ENCODE measurements around the gene CDK13.

Gene CDK13

GRCh38 chr7:40014376-40014775, 64.3 kb downstream of the CDK13 start:
- no peak overlapping the region for H3K4me3 ChIP-seq (ENCODE audit: low read length)
- no peak for TF ChIP-seq ZNF274 (IDR thresholded peaks at IDR 0.05; ENCODE audit: low read depth, low read length)

DNA sequence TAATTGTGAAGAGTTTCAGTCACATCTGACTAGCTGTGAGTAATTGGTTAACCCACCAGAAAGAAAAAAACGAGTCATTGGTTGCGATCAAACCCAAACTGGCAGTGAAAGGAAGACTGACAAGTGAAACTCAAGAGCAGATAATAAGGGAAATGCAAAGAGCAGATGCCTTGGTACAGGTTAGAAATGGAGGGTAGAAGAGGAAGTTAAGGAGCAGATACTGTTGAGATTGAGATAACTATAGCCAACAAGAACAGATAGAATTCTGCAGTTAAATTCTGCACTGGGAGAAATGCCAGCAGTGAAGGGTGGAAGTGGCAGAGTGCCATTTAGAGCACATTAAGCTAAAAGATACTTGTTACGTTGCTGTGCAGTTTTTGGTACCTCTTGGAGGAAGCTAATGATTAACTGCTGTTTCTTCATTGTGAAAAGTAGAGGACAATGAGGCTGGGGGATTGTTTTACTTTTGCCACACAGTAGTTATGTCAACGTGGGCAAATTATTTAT, 65.8 kb downstream of the CDK13 start:
- peak overlapping the region; percentile 43 for H3K4me3 ChIP-seq (ENCODE audit: low read length)
- TF ChIP-seq ZNF274 (IDR thresholded peaks at IDR 0.05; ENCODE audit: low read depth, low read length): no peak

- no peak overlapping the region for H3K4me3 ChIP-seq (ENCODE audit: low read length)
- no peak for TF ChIP-seq ZNF274 (IDR thresholded peaks at IDR 0.05; ENCODE audit: low read depth, low read length)
Measured at GRCh38 chr7:40019558-40019957, 69.5 kb downstream of the CDK13 start.

GRCh38 chr7:40024048-40024447, 74.0 kb downstream of the CDK13 start:
- H3K4me3 ChIP-seq (ENCODE audit: low read length): no peak overlapping the region
- TF ChIP-seq ZNF274 (IDR thresholded peaks at IDR 0.05; ENCODE audit: low read depth, low read length): no peak

DNA sequence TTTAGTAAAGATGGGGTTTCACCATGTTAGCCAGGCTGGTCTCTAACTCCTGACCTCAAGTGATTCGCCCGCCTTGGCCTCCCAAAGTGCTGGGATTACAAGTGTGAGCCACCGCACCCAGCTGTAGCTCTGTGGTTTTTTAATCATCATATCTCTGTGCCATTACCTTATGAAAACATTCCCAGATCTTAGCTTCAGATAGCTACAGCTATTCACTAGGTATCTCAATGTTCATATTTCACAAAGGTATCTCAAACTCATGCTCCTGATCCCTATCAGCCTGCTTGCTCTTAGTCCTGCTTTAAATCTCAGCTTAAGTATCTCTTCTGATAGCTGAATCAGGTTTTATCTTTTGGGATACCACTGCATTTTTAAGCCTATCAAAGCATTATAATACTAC, 74.8 kb downstream of the CDK13 start:
- no peak for TF ChIP-seq ZNF274 (IDR thresholded peaks at IDR 0.05; ENCODE audit: low read depth, low read length)
- H3K4me3 ChIP-seq (ENCODE audit: low read length): no peak overlapping the region

GRCh38 chr7:40027545-40027944, 77.5 kb downstream of the CDK13 start:
- no peak overlapping the region for H3K4me3 ChIP-seq (ENCODE audit: low read length)
- no peak for TF ChIP-seq ZNF274 (IDR thresholded peaks at IDR 0.05; ENCODE audit: low read depth, low read length)

DNA sequence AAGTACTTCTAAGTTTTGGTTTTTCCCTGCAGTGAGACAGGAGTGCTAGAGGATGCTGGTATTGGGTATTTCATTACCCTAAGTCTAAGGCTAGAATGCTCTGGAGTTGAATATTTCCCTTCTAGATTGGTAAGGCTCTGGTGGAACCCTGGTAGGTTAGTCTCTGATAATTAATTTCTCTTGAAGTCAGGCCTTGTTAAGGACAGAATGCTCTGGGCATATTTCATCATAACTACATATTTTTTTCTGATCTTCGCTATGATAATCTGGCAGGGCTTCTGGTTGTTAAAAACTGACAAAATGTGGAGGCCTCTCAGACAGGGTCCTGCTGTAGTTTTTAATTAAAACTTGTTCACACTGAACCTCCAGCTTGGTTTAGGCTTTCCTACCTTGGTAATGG, 83.8 kb downstream of the CDK13 start:
- TF ChIP-seq ZNF274 (IDR thresholded peaks at IDR 0.05; ENCODE audit: low read depth, low read length): no peak
- H3K4me3 ChIP-seq (ENCODE audit: low read length): no peak overlapping the region

DNA sequence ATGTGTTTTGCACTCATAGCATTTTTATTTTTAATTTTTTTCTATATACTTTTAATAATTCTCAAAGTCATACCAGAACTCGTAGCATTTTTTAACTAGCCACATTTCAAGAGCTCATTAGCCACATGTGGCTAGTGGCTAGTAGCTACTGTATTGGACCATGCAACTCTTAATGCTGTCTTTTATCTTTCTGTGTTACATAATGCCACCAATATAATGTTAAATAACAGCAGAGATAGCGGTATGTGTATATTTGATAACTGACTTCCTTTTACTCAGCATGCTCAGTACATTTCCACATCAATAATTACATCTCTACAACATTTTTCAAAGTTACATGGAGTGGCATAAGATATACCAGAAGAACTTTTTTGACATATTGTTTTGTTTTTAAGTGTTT, 91.4 kb downstream of the CDK13 start:
- H3K4me3 ChIP-seq (ENCODE audit: low read length): no peak overlapping the region
- TF ChIP-seq ZNF274 (IDR thresholded peaks at IDR 0.05; ENCODE audit: low read depth, low read length): no peak

DNA sequence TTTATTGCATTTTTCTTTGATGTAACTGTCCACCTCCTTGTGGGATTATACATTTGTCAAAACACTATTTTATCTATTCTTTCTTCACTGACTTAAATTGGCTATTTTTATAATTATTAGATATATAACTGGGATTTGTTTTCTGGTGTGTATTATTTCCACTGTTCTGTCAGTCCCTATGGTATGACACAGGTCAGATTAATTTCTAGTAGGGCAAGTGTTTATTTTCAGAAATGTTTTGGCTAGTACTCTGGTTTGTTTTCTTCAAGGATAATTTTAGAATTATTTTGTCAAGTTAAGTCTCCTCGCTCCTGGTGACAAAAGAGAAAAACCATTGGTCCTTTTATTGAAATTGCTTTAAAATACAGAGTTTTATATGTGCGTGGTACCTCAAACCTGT, 93.1 kb downstream of the CDK13 start:
- no peak overlapping the region for H3K4me3 ChIP-seq (ENCODE audit: low read length)
- no peak for TF ChIP-seq ZNF274 (IDR thresholded peaks at IDR 0.05; ENCODE audit: low read depth, low read length)

DNA sequence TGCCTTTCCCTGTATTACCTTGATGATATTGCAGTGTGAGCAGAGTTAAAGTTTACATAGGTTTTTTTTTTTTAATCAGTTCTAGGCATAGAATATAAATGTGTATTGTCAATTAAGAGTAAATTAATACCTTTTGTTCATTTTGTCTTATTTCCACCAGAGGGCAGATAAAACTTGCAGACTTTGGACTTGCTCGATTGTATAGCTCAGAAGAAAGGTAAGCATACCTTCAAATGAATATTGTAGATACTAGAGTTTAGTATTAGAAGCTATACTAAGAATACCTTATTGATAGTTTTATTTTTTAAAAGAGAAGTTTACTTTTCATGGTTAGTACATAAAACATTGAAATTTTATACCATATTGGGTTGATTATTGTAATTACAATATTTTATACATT, 97.6 kb downstream of the CDK13 start:
- TF ChIP-seq ZNF274 (IDR thresholded peaks at IDR 0.05; ENCODE audit: low read depth, low read length): no peak
- H3K4me3 ChIP-seq (ENCODE audit: low read length): no peak overlapping the region

GRCh38 chr7:40057292-40057691, 107.2 kb downstream of the CDK13 start:
- no peak for TF ChIP-seq ZNF274 (IDR thresholded peaks at IDR 0.05; ENCODE audit: low read depth, low read length)
- H3K4me3 ChIP-seq (ENCODE audit: low read length): no peak overlapping the region

DNA sequence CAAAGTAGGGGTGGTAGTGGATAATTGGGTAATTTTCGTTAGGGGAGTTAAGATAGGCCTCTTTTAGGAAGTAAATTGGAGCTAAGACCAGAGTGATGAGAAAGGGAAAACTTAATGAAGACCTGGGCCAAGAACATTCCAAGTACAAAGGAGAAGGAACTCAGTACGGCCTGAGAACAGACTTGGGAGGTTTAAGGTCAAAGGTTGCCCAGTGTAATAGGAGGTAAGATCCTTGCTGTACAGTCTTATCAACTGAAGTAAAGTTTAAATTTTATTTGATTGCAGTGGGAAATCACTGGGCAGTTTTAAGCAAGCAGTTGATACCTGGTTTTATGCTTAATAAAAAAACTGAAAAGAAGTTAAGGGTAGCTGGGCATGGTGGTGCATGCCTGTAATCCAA, 108.0 kb downstream of the CDK13 start:
- H3K4me3 ChIP-seq (ENCODE audit: low read length): no peak overlapping the region
- TF ChIP-seq ZNF274 (IDR thresholded peaks at IDR 0.05; ENCODE audit: low read depth, low read length): no peak

- no peak overlapping the region for H3K4me3 ChIP-seq (ENCODE audit: low read length)
- TF ChIP-seq ZNF274 (IDR thresholded peaks at IDR 0.05; ENCODE audit: low read depth, low read length): no peak
Measured at GRCh38 chr7:40058636-40059035, 108.6 kb downstream of the CDK13 start.

DNA sequence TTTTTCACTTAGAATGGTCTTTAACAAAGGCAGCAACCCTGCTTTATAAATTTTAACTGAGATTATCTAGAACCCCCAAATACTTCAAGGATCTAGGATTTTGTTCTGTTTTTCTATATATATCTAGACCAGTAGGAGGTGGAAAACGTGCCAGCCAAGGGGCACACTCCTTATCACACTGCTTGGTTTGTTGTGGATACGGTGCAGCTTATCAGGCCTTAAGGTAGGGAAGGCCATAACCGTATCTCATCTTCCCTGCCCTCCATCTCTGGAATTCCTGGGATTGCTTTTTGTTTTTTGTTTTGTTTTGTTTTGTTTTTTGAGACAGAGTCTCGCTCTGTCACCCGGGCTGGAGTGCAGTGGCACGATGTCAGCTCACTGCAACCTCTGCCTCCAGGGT, 109.0 kb downstream of the CDK13 start:
- TF ChIP-seq ZNF274 (IDR thresholded peaks at IDR 0.05; ENCODE audit: low read depth, low read length): no peak
- H3K4me3 ChIP-seq (ENCODE audit: low read length): no peak overlapping the region

DNA sequence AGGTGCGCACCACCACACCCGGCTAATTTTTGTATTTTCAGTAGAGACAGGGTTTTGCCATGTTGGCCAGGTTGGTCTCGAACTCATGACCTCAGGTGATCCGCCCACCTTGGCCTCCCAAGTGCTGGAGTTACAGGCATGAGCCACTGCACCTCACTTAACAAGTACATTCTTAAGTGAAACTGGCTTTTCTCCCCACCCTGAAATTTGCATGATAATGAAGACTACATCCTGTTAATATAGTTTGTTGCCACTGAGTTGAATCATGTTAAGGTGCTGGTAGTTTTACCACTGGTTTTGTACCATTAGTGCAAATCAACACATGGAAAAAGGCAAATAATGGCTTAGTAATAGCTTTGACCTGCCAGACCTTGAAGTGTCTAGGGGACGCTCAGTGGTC, 122.2 kb downstream of the CDK13 start:
- no peak for TF ChIP-seq ZNF274 (IDR thresholded peaks at IDR 0.05; ENCODE audit: low read depth, low read length)
- H3K4me3 ChIP-seq (ENCODE audit: low read length): no peak overlapping the region

DNA sequence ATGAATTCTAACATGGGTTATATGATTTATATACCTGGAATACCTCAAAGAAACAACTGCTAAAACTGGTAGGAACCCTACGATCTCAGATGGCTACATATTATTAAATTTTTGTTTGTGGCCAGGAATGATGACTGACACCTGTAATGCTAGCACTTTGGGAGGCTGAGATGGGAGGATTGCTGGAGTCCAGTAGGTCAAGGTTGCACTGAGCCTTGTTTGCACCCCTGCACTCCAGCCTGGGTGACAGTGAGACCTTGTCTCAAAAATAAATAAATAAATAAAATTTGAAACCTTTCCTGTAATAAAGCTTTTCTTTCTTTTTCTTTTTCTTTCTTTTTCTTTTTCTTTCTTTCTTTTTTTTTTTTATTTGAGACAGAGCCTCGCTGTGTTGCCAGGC, 123.2 kb downstream of the CDK13 start:
- no peak for TF ChIP-seq ZNF274 (IDR thresholded peaks at IDR 0.05; ENCODE audit: low read depth, low read length)
- no peak overlapping the region for H3K4me3 ChIP-seq (ENCODE audit: low read length)
